NCI-H345 treated with DMSO at 0.1 percent for 48 hours (cell line): ENCODE results near the gene GADD45GIP1.
"Not testable (repeated sequence)": the region's sequence is repeated elsewhere in the genome, so short reads cannot be mapped to it uniquely, and the experiment has no call there.

Experiments used
- DNase-seq: peaks from one replicate; lab custom pipeline; 2025; ENCODE audit not compliant: unreplicated experiment; lab: John Stamatoyannopoulos, UW

The GADD45GIP1 gene

GRCh38 chr19:12965017-12965811, 8.2 kb upstream of the GADD45GIP1 start:
- no peak for DNase-seq

DNA sequence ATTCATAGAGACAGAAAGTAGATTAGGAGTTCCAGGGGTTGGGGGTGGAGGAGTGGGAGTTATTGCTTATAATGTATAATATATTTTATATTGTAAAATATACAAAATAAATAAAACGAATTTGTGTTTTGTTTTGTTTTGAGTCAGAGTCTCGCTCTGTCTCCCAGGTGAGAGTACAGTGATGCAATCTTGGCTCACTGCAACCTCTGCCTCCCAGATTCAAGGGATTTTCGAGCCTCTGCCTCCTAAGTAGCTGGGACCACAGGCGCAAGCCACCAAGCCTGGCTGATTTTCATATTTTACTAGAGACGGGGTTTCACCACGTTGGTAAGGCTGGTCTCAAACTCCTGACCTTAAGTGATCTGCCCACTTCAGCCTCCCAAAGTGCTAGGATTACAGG, 2.5 kb upstream of the GADD45GIP1 start:
- DNase-seq = no peak

DNA sequence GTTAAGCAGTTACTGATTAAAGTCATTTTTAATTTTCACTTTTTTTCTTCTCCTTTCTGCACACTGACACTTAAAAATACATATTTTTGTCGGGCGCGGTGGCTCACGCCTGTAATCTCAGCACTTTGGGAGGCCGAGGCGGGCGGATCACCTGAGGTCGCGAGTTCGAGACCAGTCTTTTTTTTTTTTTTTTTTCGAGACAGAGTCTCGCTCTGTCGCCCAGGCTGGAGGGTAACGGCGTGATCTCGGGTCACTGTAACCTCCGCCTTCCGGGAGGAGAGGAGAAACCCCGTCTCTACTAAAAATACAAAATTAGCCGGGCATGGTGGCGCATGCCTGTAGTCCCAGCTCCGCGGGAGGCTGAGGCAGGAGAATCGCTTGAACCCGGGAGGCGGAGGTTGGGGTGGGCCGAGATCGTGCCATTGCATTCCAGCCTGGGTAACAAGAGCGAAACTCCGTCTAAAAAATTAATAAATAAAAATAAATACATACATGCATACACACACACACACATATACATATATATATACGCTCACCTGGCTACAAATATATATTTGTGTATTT, 448 bp upstream of the GADD45GIP1 start:
- DNase-seq = not testable (repeated sequence)

DNA sequence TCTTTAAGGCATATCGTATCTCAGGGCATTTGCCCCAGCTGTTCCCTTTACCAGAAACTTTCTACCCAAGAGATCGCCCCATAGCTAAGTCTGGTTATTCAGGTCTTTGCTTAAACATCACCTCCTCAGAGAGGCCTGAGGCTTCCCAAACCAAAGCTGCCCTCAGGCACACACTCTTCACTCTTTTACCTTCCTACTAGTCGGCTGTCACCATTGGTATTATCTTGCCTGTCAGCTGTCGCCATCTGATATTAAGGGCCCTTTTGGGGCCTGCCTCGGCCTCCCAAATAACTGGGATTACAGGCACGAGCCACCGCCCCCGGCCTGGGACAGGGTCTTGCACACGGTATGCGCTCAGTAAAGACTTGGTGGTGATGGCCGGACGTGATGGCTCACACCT, 1.0 kb downstream of the GADD45GIP1 start:
- no peak for DNase-seq

DNA sequence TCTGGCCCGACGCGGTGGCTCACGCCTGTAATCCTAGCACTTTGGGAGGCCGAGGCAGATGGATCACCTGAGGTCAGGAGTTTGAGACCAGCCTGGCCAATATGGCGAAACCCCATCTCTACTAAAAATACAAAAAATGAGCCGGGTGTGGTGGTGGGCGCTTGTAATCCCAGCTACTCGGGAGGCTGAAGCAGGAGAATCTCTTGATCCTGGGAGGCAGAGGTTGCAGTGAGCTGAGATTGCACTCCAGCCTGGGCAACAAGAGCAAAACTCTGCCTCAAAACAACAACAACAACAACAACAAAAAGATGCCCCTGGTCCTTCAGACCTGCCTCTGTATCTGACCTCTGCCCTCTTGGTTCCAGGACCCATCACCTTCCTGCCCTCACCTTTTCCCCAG, 1.4 kb downstream of the GADD45GIP1 start:
- not testable (repeated sequence) for DNase-seq

DNA sequence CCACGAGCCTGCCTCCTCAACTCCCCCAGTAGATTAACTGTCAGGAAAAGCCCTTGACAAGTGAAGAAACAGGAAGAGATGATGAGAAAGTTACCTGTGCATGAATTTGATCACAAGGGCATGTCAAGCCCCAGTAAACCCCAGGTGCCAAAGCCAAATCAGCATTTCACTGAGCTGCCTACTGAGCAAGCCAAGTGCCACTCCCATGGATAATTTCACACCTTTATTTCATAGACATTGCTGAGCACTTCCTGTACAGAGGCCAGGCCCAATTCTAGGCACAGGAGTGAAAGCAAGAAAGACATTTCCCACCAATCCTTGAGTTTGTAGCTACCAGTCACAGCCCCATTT, 2.4 kb downstream of the GADD45GIP1 start:
- DNase-seq = no peak

DNA sequence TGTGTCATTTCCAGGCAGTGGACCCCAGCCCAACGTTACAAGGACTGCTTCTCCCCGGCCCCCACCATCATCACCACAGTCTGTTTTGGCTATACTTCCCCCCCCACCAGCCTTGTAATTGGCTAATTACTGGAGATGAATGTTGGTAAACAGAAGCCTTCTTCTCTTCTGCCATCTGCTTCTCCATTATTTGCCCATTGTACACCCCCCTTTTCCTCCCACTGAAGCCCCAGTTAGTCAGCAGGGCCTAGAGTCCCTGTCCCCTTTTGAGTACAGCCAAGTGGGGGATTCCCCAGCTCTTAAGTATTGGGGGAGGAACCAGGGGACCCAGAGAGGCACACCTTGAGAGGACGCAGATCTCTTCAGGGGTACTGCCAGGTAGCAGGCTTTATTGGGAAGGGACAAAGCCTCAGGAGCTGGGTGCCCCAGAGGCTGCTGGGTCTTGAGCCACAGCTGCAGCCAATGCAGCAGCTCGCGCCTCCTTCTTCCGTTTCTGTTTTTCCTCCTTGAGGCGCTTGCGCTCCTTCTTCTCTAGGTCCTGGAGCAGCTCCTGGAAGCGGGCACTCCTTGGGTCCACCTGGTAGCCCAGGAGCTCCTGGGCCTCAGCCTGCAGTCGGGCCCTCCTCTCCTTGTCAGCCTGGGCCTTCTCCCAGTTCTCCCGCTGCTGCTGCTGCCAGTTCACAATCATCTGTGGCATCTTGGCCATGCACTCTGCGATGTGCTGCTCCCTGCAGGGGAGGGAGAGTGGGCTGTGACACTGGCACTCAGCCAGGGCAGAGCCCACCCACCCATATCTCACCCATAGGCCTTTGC, 3.0 kb downstream of the GADD45GIP1 start:
- no peak for DNase-seq

DNA sequence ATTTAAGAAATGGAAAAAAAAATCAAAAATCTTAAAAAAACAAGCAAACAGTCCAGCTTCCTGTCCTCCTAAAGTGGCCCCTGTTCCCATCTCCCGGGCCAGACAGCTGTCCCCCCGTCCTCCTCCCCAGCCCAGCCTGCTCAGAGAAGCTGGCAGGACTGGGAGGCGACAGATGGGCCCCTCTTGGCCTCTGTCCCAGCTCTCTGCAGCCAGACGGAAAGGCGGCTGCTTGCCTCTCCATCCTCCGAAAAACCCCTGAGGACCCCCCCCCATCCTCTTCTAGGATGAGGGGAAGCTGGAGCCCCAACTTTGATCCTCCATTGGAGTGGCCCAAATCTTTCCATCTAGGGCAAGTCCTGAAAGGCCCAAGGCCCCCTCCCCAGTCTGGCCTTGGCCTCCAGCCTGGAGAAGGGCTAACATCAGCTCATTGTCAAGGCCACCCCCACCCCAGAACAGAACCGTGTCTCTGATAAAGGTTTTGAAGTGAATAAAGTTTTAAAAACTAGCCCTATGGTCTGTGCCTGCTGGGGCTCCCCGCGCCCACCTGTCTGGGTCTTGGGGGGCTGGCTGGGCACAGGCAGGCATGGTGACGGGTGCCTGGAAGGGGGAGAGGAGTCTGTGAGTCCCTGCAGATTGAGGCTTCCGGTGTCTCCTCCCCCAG, 3.8 kb downstream of the GADD45GIP1 start:
- no peak for DNase-seq

- DNase-seq = no peak
Measured at GRCh38 chr19:12952488-12953137, 4.4 kb downstream of the GADD45GIP1 start.

- not testable (repeated sequence) for DNase-seq
Measured at GRCh38 chr19:12952050-12952449, 5.0 kb downstream of the GADD45GIP1 start.

DNA sequence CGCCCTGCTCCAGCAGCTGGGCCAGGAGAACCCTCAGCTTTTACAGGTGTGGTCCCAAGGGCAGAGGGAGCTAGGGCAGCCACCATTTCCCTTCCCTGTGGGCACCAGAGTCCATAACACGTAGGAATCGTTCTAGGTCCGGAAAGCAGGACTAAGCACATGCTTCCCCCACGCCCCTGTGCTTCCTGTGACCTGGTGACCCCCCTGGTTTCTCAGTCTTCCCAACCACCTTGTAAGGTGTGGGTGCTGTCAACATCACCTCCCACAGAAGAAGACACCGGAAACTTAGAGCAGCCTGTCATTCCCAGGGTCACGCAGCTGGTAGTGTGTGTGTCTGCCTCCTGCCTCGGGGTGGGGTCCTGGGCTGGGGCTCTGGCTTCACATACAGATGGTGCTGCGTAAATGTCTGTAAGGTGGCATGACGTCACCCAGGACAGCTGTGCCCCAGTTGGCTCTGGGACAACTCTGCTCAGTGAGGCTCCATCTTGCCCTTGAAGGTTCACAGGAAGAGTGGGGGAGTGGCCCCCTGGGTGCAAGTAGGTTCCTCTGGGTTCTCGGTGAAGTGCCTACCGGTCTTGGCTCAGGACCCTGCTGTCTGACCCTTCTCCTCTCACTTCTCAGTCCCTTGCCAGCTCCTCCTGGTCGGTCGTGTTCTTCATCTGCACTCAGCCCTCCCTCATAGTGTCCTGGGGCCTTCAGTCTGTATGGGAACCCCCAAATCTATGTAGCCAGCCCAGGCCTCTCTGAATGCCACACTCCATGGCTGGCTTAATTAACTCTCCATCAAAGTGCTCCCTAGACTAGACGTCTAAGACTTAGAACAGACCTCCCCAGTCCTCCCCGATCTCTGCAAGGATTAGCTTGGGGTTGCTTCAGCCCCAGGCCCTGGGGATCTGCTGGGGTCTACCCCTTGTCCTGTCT, 7.4 kb downstream of the GADD45GIP1 start:
- no peak for DNase-seq

DNA sequence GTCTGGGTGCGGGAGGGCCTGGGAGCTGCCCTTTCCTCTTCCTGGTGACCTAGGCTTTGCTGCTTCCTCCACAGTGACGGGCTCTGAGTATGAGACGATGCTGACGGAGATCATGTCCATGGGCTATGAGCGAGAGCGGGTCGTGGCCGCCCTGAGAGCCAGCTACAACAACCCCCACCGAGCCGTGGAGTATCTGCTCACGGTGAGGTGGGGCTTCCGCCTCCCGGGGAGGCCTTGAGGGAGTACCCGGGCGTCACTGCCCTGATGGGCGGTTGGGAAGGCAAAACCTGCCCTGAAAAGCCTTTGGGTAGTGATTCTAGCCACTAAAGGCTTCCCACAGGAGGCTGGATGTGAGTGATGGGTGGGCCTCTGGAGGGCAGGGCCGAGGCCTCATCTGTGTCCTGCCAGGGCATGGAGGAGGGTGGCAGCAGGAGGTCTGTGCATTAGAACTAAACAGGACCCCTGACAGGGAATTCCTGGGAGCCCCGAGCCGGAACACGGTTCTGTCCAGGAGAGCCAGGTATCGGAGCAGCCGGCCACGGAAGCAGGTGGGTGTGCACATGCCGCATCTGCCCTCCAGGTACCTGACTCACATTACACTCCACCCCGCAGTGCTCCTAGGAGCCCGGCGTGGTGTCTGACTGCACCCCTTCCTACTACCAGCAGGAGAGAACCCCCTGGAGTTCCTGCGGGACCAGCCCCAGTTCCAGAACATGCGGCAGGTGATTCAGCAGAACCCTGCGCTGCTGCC, 8.2 kb downstream of the GADD45GIP1 start:
- no peak for DNase-seq

GRCh38 chr19:12947702-12948611, 9.1 kb downstream of the GADD45GIP1 start:
- no peak for DNase-seq

DNA sequence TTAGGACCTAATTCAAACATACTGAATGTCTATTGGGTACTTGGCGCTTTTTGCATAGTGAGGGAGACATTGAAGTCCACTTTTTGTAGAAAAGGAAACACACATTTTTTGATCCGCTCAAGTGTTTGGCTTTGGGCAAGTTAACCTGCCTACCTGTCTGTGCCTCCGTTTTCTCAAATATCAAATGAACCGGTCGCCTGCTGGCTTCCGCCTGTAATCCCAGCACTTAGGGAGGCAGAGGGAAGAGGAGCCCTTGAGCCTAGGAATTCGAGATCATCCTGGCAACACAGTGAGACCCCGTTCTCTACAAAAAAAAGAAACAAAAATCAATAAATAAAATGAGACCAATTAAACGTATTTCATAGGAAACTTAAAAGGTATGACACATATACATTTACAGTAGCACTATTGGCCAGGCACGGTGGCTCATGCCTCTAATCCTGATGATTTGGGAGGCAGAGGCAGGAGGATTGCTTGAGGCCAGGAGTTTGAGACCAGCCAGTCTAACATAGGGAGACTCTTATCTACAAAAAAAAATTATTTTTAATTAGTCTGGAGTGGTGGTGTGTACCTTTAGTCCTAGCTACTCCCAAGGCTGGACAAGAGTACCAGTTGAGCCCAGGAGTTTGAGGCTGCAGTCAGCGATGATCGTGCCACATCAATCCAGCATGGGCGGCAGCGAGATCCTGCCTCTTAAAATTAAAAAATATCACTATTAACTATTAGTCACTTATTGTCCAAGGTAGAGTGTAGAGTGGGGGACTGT, 10.1 kb downstream of the GADD45GIP1 start:
- no peak for DNase-seq

DNA sequence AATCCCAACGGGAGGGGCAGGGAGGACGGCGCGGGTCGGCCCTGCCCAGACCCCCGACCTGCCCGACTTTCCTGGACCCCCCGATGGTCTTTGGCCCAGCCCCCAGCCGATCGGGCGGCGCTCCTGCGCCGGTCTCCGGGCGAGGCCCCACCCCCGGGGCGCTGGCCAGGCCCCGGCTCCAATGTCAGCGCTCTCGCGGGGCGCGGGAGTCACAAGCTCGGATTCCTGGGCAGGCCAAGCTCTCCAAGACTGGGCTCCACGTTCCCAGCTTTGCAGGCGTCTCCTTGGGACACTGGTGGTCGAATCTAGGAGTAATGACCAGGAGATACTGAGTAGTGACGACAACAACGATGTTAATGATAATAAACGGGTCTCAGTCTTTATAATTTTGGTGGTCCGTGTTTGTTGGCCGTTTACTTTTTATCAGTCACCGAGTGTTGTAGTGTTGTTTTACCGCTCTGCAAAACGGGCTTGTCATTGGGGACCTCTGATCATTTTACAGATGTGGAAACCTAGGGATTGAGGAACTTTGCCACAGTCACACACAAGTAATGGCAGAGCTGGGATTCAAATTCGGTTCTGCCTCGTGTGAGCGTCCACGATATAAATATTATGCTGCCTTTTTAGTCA, 10.8 kb downstream of the GADD45GIP1 start:
- DNase-seq = no peak

- peak; percentile 56 for DNase-seq
Measured at GRCh38 chr19:12945479-12946091, 11.4 kb downstream of the GADD45GIP1 start, which contains the start of gene RAD23A. RAD23A (plus strand) TSS chr19:12945862; CDS start chr19:12945949, 87 bp downstream.
